ENCODE measurements around the gene FKBP14.

The FKBP14 gene

GRCh38 chr7:29975561-29975960 is 50.9 kb downstream of the FKBP14 start:
- DNase-seq (ENCODE audit: extremely low spot score): no peak
- POLR2A ChIA-PET: no interaction called here
- CTCF ChIA-PET: no interaction called here

GRCh38 chr7:29974286-29974685 is 52.2 kb downstream of the FKBP14 start:
- no peak for TF ChIP-seq SP1 (IDR thresholded peaks at IDR 0.05)
- no peak for TF ChIP-seq FOXA1 (IDR thresholded peaks at IDR 0.05)
- TF ChIP-seq NFRKB (IDR thresholded peaks at IDR 0.05): no peak
- no peak for TF ChIP-seq ZNF384 (IDR thresholded peaks at IDR 0.05)
- no peak for TF ChIP-seq LEF1 (IDR thresholded peaks at IDR 0.05; ENCODE audit: borderline replicate concordance)
- TF ChIP-seq HDGF (IDR thresholded peaks at IDR 0.05; ENCODE audit: borderline replicate concordance): no peak
- no peak for TF ChIP-seq FOXM1 (IDR thresholded peaks at IDR 0.05; ENCODE audit: borderline replicate concordance)
- no peak for TF ChIP-seq ARNT (IDR thresholded peaks at IDR 0.05)
- TF ChIP-seq TARDBP (IDR thresholded peaks at IDR 0.05): no peak
- no peak for TF ChIP-seq BHLHE40 (IDR thresholded peaks at IDR 0.05; ENCODE audit: borderline replicate concordance)
- no peak for TF ChIP-seq L3MBTL2 (conservative IDR thresholded peaks at IDR 0.05)
- TF ChIP-seq SUZ12 (IDR thresholded peaks at IDR 0.05): no peak
- TF ChIP-seq FOXK2 (IDR thresholded peaks at IDR 0.05): no peak
- TF ChIP-seq CTBP1 (IDR thresholded peaks at IDR 0.05; ENCODE audit: borderline replicate concordance): no peak
- TF ChIP-seq ELF4 (IDR thresholded peaks at IDR 0.05): no peak
- no peak for TF ChIP-seq PKNOX1 (IDR thresholded peaks at IDR 0.05)
- DNase-seq (ENCODE audit: extremely low spot score): no peak
- POLR2A ChIA-PET: no interaction called here
- CTCF ChIA-PET: interaction anchor here (0.6 kb wide), 1 partner anchor 86 kb away, joined by 3 read pairs; no protein-coding TSS in a partner anchor

More at GRCh38 chr7:29975561-29975960, 50.9 kb downstream of the FKBP14 start:
- no peak for TF ChIP-seq BHLHE40 (IDR thresholded peaks at IDR 0.05; ENCODE audit: borderline replicate concordance)
- no peak for TF ChIP-seq HDGF (IDR thresholded peaks at IDR 0.05; ENCODE audit: borderline replicate concordance)
- TF ChIP-seq SP1 (IDR thresholded peaks at IDR 0.05): no peak

GRCh38 chr7:29972315-29972669 is 54.2 kb downstream of the FKBP14 start:
- no peak for DNase-seq (ENCODE audit: extremely low spot score)
- ChIA-PET POLR2A (no interaction called here), CTCF (no interaction called here)
- TF ChIP-seq LEF1 (IDR thresholded peaks at IDR 0.05; ENCODE audit: borderline replicate concordance): no peak
- TF ChIP-seq SP1 (IDR thresholded peaks at IDR 0.05): no peak
- no peak for TF ChIP-seq ELF4 (IDR thresholded peaks at IDR 0.05)
- no peak for TF ChIP-seq PKNOX1 (IDR thresholded peaks at IDR 0.05)
- no peak for TF ChIP-seq CTBP1 (IDR thresholded peaks at IDR 0.05; ENCODE audit: borderline replicate concordance)
- TF ChIP-seq HDGF (IDR thresholded peaks at IDR 0.05; ENCODE audit: borderline replicate concordance): no peak
- no peak for TF ChIP-seq SUZ12 (IDR thresholded peaks at IDR 0.05)
- TF ChIP-seq ZNF384 (IDR thresholded peaks at IDR 0.05): no peak
- TF ChIP-seq FOXM1 (IDR thresholded peaks at IDR 0.05; ENCODE audit: borderline replicate concordance): no peak
- no peak for TF ChIP-seq BHLHE40 (IDR thresholded peaks at IDR 0.05; ENCODE audit: borderline replicate concordance)
- no peak for TF ChIP-seq FOXA1 (IDR thresholded peaks at IDR 0.05)
- no peak for TF ChIP-seq L3MBTL2 (conservative IDR thresholded peaks at IDR 0.05)
- TF ChIP-seq NFRKB (IDR thresholded peaks at IDR 0.05): no peak
- no peak for TF ChIP-seq FOXK2 (IDR thresholded peaks at IDR 0.05)
- no peak for TF ChIP-seq ARNT (IDR thresholded peaks at IDR 0.05)

- CTCF ChIA-PET: no interaction called here
- TF ChIP-seq SUZ12 (IDR thresholded peaks at IDR 0.05) (no peak), BHLHE40 (IDR thresholded peaks at IDR 0.05; ENCODE audit: borderline replicate concordance) (no peak), PKNOX1 (IDR thresholded peaks at IDR 0.05) (no peak), L3MBTL2 (conservative IDR thresholded peaks at IDR 0.05) (no peak), FOXM1 (IDR thresholded peaks at IDR 0.05; ENCODE audit: borderline replicate concordance) (no peak), FOXK2 (IDR thresholded peaks at IDR 0.05) (no peak), CTBP1 (IDR thresholded peaks at IDR 0.05; ENCODE audit: borderline replicate concordance) (no peak), SP1 (IDR thresholded peaks at IDR 0.05) (no peak), FOXA1 (IDR thresholded peaks at IDR 0.05) (no peak), ZNF384 (IDR thresholded peaks at IDR 0.05) (no peak), NFRKB (IDR thresholded peaks at IDR 0.05) (no peak), LEF1 (IDR thresholded peaks at IDR 0.05; ENCODE audit: borderline replicate concordance) (no peak), HDGF (IDR thresholded peaks at IDR 0.05; ENCODE audit: borderline replicate concordance) (no peak), ELF4 (IDR thresholded peaks at IDR 0.05) (no peak), ARNT (IDR thresholded peaks at IDR 0.05) (no peak), TARDBP (IDR thresholded peaks at IDR 0.05) (no peak)
- DNase-seq (ENCODE audit: extremely low spot score): no peak
- POLR2A ChIA-PET: no interaction called here
Measured at GRCh38 chr7:29971566-29972314, 54.8 kb downstream of the FKBP14 start.

GRCh38 chr7:29970158-29970557 is 56.3 kb downstream of the FKBP14 start:
- ChIA-PET CTCF (no interaction called here), POLR2A (no interaction called here)
- DNase-seq (ENCODE audit: extremely low spot score): no peak
- TF ChIP-seq BHLHE40 (IDR thresholded peaks at IDR 0.05; ENCODE audit: borderline replicate concordance) (no peak), SUZ12 (IDR thresholded peaks at IDR 0.05) (no peak), ZNF384 (IDR thresholded peaks at IDR 0.05) (no peak), LEF1 (IDR thresholded peaks at IDR 0.05; ENCODE audit: borderline replicate concordance) (no peak), CTBP1 (IDR thresholded peaks at IDR 0.05; ENCODE audit: borderline replicate concordance) (no peak), ARNT (IDR thresholded peaks at IDR 0.05) (no peak), L3MBTL2 (conservative IDR thresholded peaks at IDR 0.05) (no peak), FOXK2 (IDR thresholded peaks at IDR 0.05) (no peak)

- POLR2A ChIA-PET: no interaction called here
- DNase-seq (ENCODE audit: extremely low spot score): no peak
- TF ChIP-seq NFRKB (IDR thresholded peaks at IDR 0.05) (no peak), ZNF384 (IDR thresholded peaks at IDR 0.05) (no peak), TARDBP (IDR thresholded peaks at IDR 0.05) (no peak), FOXM1 (IDR thresholded peaks at IDR 0.05; ENCODE audit: borderline replicate concordance) (no peak), HDGF (IDR thresholded peaks at IDR 0.05; ENCODE audit: borderline replicate concordance) (no peak), LEF1 (IDR thresholded peaks at IDR 0.05; ENCODE audit: borderline replicate concordance) (no peak), CTBP1 (IDR thresholded peaks at IDR 0.05; ENCODE audit: borderline replicate concordance) (no peak), BHLHE40 (IDR thresholded peaks at IDR 0.05; ENCODE audit: borderline replicate concordance) (no peak), ARNT (IDR thresholded peaks at IDR 0.05) (no peak), L3MBTL2 (conservative IDR thresholded peaks at IDR 0.05) (no peak), FOXA1 (IDR thresholded peaks at IDR 0.05) (no peak), PKNOX1 (IDR thresholded peaks at IDR 0.05) (no peak), SUZ12 (IDR thresholded peaks at IDR 0.05) (no peak), ELF4 (IDR thresholded peaks at IDR 0.05) (no peak), FOXK2 (IDR thresholded peaks at IDR 0.05) (no peak), SP1 (IDR thresholded peaks at IDR 0.05) (no peak)
- CTCF ChIA-PET: interaction anchor here (0.6 kb wide), 1 partner anchor 83 kb away, joined by 3 read pairs; no protein-coding TSS in a partner anchor
Measured at GRCh38 chr7:29969738-29970137, 56.8 kb downstream of the FKBP14 start.

Measured in HEK293T (cell line).